ENCODE results near the gene SEPSECS. TPM values are rescaled to one million over a fixed set of nuclear protein-coding genes. Genes with fewer than 3 reads are reported as not detected.

The SEPSECS gene
- total RNA-seq, 1 experiment from 2014 or later: 4.0 TPM

DNA sequence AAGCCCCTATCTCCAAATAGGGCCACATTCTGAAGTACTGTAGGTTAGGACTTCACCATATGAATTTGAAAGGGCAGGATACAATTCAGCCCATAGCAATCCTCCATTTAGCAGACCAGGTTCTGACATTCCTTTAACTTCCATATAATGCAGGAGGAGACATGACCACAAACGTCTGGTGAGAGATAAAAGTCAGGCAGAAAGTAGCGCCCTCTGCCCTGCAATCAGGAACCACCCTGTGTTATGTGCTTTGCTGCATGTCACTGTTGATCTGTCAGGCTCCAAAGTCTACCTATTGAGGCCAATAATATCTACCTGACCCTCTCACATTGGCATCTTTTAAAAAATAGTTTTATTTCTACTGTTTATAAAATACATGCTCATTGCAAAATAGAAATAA, 30.2 kb upstream of the SEPSECS start:
- in situ Hi-C loops (cut with HindIII; ENCODE audit: low pct_unique_long_range_greater_than_20kb, low sequenced_read_pairs): no loop called here
- intact Hi-C loops (cut with micrococcal nuclease; ENCODE audit: unreplicated experiment): no loop called here
- Histone ChIP-seq H3K27me3 (ENCODE audit: control insufficient read depth, insufficient read depth, low read length) (no peaks in the 10 kb centered on the region), H3K27ac (ENCODE audit: low read length) (no peak overlapping the region), H3K36me3 (ENCODE audit: control insufficient read depth, insufficient read depth, low read length) (no peaks in the 10 kb centered on the region), H3K4me3 (ENCODE audit: low read depth in 2 of 2, low read length in 2 of 2) (no peak overlapping the region), H3K9me3 (ENCODE audit: control insufficient read depth, insufficient read depth, low read depth, low read length) (no peaks in the 10 kb centered on the region), H3K4me1 (ENCODE audit: control insufficient read depth, insufficient read depth, low read length) (no peaks in the 10 kb centered on the region)
- TF ChIP-seq REST (IDR thresholded peaks at IDR 0.05; ENCODE audit: insufficient read depth in 1 of 2, low read depth in 2 of 2, low read length in 1 of 2) (no peak), POLR2AphosphoS5 (IDR thresholded peaks at IDR 0.05; ENCODE audit: low read depth, low read length) (no peak), TCF7L2 (IDR thresholded peaks at IDR 0.05; ENCODE audit: low read depth, low read length) (no peak), SIN3A (IDR thresholded peaks at IDR 0.05; ENCODE audit: borderline replicate concordance, insufficient read depth, low read depth, low read length) (no peak), CTCF (IDR thresholded peaks at IDR 0.05) (no peak)
- ChIA-PET CTCF (no interaction called here), POLR2A (no interaction called here)
- no TSS peak for BruUV-seq (replicated peaks)
- DNase-seq (ENCODE audit: low read depth, low spot score) (no peak), ATAC-seq (no peak)

DNA sequence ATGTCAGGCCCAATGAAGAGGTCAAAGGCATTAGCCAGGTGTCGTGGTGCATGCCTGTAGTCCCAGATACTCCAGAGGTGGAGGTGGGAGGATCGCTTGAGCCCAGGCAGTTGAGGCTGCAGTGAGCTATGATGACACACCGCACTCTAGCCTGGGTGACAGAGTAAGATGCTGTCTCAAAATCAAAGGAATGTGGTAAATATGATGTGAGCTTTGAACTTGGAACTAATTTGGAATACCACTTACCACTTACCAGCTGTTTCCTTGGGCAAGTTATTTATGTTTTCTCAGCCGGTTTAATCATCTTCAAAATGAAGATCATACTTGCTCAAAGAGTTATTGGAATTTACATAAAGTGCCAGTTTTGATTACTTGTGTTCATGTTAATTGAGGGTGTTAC, 23.8 kb upstream of the SEPSECS start:
- in situ Hi-C loops (cut with HindIII; ENCODE audit: low pct_unique_long_range_greater_than_20kb, low sequenced_read_pairs): no loop called here
- CTCF ChIA-PET: no interaction called here

More for the DNA sequence above, 23.8 kb upstream of the SEPSECS start:
- TF ChIP-seq REST (IDR thresholded peaks at IDR 0.05; ENCODE audit: insufficient read depth in 1 of 2, low read depth in 2 of 2, low read length in 1 of 2) (no peak), TCF7L2 (IDR thresholded peaks at IDR 0.05; ENCODE audit: low read depth, low read length) (no peak), SIN3A (IDR thresholded peaks at IDR 0.05; ENCODE audit: borderline replicate concordance, insufficient read depth, low read depth, low read length) (no peak), POLR2AphosphoS5 (IDR thresholded peaks at IDR 0.05; ENCODE audit: low read depth, low read length) (no peak), CTCF (IDR thresholded peaks at IDR 0.05) (no peak)
- Histone ChIP-seq H3K4me1 (ENCODE audit: control insufficient read depth, insufficient read depth, low read length) (no peaks in the 10 kb centered on the region), H3K27ac (ENCODE audit: low read length) (no peak overlapping the region), H3K9me3 (ENCODE audit: control insufficient read depth, insufficient read depth, low read depth, low read length) (no peaks in the 10 kb centered on the region), H3K27me3 (ENCODE audit: control insufficient read depth, insufficient read depth, low read length) (no peaks in the 10 kb centered on the region), H3K4me3 (ENCODE audit: low read depth in 2 of 2, low read length in 2 of 2) (no peak overlapping the region), H3K36me3 (ENCODE audit: control insufficient read depth, insufficient read depth, low read length) (no peaks in the 10 kb centered on the region)
- ATAC-seq (no peak), DNase-seq (ENCODE audit: low read depth, low spot score) (no peak)
- BruUV-seq (replicated peaks): no TSS peak
- POLR2A ChIA-PET: no interaction called here
- intact Hi-C loops (cut with micrococcal nuclease; ENCODE audit: unreplicated experiment): no loop called here

Data from Panc1 (cell line).